ENCODE data around the gene MLF2.
A peak's percentile ranks its signal among the peaks of the same experiment; 100 is the strongest.

MLF2 gene

DNA sequence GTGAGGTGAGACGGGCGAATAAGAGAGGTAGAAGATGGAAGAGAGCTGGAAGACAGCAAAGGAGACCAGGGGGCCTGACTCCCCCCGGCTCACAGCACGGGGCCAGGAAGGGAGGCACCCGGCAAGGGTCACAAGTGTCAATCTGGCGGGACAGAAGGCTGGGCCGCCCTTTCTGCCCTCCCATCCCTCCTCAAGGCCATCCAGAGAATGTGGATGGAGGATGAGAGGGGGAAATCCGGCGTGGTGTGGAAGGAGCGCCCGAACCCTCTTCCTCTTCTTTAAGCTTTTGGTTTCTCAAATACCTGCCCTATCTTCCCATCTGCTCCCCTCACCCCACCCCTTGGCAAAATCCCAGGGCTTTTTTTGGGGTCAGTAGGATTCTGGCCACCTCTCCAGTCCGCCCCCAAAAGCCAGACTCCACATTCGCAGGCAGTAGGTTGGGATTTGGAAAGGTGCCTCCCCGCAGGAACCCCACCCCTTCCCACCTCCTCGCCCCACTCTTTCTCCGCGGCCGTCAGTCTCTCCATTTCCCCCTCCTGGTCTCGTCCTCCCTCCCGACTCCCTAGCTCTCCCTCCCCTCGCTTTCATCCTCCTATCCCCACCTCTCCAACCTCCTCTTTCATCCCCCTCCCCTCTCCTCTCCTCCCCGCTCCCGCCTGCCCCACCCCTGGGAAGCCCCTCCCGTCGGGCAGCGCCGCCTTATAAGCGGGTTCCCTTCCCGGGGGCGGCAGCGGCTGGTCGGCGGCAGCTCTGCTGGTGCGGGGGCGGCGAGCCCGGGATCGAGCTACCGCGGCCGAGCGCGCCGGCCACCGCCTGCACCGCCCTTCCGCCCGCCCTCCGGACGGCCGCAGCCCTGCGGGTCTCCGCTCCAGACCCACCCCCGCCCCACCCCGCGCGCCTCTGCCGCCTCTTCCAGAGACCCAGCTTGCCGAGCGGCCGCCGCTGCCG, 13.0 kb upstream of the MLF2 start, which contains the start of gene PTMS:
Gene PTMS, plus strand, starts transcription at position 730 of the 948 bp plus-strand sequence. CDS start 343 bp downstream, outside the sequence.
- H3K4me3 ChIP-seq (ENCODE audit: low read depth, low read length) = peak within 1 kb of the TSS; percentile 93
- in situ Hi-C loops (cut with HindIII; ENCODE audit: low sequenced_read_pairs) = no loop called here
- peak; percentile 96 for DNase-seq (ENCODE audit: low read depth, low spot score)
- TF ChIP-seq, protein P1, sequence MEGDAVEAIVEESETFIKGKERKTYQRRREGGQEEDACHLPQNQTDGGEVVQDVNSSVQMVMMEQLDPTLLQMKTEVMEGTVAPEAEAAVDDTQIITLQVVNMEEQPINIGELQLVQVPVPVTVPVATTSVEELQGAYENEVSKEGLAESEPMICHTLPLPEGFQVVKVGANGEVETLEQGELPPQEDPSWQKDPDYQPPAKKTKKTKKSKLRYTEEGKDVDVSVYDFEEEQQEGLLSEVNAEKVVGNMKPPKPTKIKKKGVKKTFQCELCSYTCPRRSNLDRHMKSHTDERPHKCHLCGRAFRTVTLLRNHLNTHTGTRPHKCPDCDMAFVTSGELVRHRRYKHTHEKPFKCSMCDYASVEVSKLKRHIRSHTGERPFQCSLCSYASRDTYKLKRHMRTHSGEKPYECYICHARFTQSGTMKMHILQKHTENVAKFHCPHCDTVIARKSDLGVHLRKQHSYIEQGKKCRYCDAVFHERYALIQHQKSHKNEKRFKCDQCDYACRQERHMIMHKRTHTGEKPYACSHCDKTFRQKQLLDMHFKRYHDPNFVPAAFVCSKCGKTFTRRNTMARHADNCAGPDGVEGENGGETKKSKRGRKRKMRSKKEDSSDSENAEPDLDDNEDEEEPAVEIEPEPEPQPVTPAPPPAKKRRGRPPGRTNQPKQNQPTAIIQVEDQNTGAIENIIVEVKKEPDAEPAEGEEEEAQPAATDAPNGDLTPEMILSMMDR (IDR thresholded peaks at IDR 0.05; ENCODE audit: low read depth, low read length) = no peak

DNA sequence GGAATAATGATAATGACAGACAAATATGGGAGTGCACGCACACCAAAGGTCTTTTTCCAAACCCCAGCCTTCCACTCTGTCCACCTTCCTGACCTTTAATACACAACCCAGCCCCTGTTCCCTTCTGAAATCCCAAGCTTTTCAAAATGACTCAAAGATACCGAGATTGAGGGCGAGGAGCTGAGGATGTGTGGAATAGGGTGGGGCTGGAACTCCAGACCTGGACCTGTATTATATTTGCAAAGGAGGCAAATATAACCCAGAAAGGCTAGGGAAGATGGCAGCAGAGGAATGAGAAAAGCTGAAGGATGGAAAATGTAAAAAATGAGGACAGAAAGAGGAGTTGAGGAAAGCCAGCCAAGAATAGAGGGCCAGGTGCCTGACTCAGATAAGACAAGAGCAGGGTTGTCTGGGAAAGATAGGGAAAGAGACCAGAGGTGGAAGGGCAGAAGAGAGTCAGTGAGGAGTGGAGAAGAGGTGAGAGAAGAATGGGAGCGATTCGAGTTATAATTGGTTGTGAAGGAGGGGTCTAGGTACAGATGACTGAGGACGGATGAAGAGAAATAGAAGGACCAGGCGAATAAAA, 12.2 kb upstream of the MLF2 start:
- peak overlapping the region; percentile 93 for H3K4me3 ChIP-seq (ENCODE audit: low read depth, low read length)

DNA sequence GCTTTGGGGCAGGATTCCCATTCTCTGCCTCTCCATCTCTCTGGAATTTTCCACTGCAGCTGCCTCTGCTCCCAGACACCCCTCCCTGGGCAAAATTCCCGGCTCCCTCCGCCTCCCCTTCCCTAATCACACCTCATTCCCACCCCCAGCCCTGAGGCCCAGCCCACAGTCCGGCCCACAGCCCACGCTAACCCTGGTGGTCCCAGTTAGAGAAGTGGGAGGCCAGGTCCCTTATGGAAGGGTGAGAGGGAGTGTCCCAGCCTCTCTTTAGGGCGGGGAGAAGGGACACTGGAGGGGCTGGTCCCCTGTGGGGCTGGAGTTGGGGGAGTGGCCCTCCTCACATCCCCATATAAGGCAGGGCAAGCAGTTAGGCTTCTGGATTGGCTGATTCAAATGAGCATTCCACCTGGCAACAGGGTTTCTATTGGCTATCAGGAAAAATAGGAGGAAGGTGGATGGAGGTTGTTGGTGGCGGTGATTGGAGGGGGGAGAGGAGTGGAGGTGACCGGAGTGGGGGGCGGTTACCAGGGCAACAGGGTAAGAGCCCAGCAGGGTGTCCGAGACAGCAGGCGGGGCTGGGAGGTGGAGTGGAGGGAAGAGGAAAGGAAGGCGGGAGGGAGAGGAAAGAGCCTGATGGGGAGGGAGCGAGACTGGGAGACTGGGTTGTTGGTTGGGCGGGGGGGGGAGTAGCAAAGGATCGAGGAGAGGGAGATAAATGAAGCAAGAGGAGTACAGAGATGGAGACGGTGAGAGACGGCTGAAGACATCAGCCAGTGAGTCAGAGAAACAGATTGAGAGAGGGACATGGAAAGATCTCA, 11.3 kb upstream of the MLF2 start:
- in situ Hi-C loops (cut with HindIII; ENCODE audit: low sequenced_read_pairs) = no loop called here
- peak overlapping the region; percentile 3 for H3K4me3 ChIP-seq (ENCODE audit: low read depth, low read length)
- TF ChIP-seq, protein P1 (IDR thresholded peaks at IDR 0.05; ENCODE audit: low read depth, low read length) = no peak
- peak; percentile 100 for DNase-seq (ENCODE audit: low read depth, low spot score)

More for the DNA sequence above, 12.2 kb upstream of the MLF2 start:
- in situ Hi-C loops (cut with HindIII; ENCODE audit: low sequenced_read_pairs) = no loop called here
- peak; percentile 22 for DNase-seq (ENCODE audit: low read depth, low spot score)
- TF ChIP-seq, protein P1 (IDR thresholded peaks at IDR 0.05; ENCODE audit: low read depth, low read length) = no peak

DNA sequence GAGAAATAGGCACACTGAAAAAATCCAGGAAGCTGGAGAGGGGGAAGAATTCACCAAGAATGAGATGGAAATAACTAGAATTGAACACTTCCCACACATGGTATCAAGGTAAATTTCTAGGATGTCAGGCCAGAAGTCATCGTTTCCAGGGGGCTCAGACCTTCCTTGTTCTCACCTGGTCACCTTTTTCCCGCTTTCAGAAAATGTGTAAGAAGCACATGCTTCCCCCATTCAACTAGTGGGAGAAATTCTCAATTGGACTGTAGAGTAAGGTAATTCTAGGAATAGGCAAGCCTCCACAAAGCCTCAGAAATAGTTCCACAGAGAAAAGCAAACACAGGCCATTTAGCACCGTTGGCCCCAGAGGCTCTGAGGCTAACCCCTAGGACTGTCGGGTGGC, 10.4 kb upstream of the MLF2 start:
- peak overlapping the region; percentile 3 for H3K4me3 ChIP-seq (ENCODE audit: low read depth, low read length)
- no peak for DNase-seq (ENCODE audit: low read depth, low spot score)
- in situ Hi-C loops (cut with HindIII; ENCODE audit: low sequenced_read_pairs) = no loop called here
- TF ChIP-seq, protein P1 (IDR thresholded peaks at IDR 0.05; ENCODE audit: low read depth, low read length) = no peak

DNA sequence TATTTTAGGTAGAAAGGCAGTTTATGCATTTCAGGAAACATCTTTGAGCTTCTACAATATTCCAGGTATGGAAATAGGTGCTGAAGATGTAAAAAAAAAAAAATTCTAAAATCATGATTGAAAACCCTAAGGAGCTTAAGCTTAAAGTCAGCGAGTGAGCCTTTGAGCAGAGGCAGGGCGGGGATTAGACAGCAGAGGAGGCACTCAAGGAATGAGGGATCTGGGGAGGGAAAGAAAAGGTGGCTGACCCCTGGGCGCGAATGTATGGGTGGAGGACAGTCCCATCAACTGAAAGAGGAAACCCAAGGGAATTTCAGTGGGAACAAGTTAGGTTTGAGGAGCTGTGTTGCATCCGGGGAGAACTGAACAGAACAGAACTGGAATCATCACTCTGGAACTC, 6.8 kb upstream of the MLF2 start:
- TF ChIP-seq, protein P1 (IDR thresholded peaks at IDR 0.05; ENCODE audit: low read depth, low read length) = no peak
- in situ Hi-C loops (cut with HindIII; ENCODE audit: low sequenced_read_pairs) = no loop called here
- DNase-seq (ENCODE audit: low read depth, low spot score) = no peak
- no peak overlapping the region for H3K4me3 ChIP-seq (ENCODE audit: low read depth, low read length)

DNA sequence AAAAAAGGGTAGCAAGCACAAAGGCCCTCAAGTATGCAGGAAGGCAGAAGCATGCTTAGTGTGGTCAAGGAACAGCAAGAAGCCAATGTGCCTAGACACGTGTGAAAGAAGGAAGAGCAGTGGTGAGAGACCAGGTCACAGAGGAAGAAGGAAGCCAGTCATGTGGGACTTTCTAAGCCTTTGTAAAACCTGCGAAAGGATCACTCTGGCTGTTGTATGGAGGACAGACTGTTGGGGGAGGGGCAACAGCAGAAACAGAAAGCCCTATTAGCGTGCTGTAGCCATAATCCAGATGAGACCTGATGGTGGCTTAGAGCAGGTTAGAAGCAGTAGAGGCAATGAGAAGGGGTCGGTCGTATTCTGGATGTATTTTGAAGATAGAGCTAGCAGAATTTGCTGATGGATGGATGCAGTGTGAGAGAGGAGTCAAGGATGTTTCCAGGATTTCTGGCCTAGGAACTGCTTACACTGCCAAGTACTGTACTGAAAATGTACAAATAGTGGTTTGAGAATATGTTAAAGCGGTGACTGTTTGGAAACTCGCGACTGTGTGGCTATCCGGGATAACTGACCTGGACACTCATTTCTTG, 5.7 kb upstream of the MLF2 start:
- in situ Hi-C loops (cut with HindIII; ENCODE audit: low sequenced_read_pairs) = no loop called here
- TF ChIP-seq, protein P1 (IDR thresholded peaks at IDR 0.05; ENCODE audit: low read depth, low read length) = no peak
- no peak for DNase-seq (ENCODE audit: low read depth, low spot score)
- no peak overlapping the region for H3K4me3 ChIP-seq (ENCODE audit: low read depth, low read length)

All from astrocyte of the spinal cord (primary cell).